ENCODE results near the gene CDR2L.

GRCh38 chr17:75004371-75004770 is 16.9 kb downstream of the CDR2L start:
- TF ChIP-seq TAF1 (IDR thresholded peaks at IDR 0.05; ENCODE audit: borderline replicate concordance, insufficient read depth, low read length), result no peak
- no peak for TF ChIP-seq POLR2AphosphoS5 (IDR thresholded peaks at IDR 0.05; ENCODE audit: low read depth, low read length)
- no peak for TF ChIP-seq SIN3A (IDR thresholded peaks at IDR 0.05; ENCODE audit: borderline replicate concordance, insufficient read depth, low read length)
- TF ChIP-seq, protein P1, sequence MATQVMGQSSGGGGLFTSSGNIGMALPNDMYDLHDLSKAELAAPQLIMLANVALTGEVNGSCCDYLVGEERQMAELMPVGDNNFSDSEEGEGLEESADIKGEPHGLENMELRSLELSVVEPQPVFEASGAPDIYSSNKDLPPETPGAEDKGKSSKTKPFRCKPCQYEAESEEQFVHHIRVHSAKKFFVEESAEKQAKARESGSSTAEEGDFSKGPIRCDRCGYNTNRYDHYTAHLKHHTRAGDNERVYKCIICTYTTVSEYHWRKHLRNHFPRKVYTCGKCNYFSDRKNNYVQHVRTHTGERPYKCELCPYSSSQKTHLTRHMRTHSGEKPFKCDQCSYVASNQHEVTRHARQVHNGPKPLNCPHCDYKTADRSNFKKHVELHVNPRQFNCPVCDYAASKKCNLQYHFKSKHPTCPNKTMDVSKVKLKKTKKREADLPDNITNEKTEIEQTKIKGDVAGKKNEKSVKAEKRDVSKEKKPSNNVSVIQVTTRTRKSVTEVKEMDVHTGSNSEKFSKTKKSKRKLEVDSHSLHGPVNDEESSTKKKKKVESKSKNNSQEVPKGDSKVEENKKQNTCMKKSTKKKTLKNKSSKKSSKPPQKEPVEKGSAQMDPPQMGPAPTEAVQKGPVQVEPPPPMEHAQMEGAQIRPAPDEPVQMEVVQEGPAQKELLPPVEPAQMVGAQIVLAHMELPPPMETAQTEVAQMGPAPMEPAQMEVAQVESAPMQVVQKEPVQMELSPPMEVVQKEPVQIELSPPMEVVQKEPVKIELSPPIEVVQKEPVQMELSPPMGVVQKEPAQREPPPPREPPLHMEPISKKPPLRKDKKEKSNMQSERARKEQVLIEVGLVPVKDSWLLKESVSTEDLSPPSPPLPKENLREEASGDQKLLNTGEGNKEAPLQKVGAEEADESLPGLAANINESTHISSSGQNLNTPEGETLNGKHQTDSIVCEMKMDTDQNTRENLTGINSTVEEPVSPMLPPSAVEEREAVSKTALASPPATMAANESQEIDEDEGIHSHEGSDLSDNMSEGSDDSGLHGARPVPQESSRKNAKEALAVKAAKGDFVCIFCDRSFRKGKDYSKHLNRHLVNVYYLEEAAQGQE (IDR thresholded peaks at IDR 0.05; ENCODE audit: insufficient read depth in 1 of 2, low read depth in 2 of 2, low read length in 2 of 2), result no peak
- TF ChIP-seq FOXP2 (optimal IDR thresholded peaks at IDR 0.05; ENCODE audit: borderline replicate concordance, extremely low read depth, extremely low read length, insufficient read depth), result no peak

Data from PFSK-1 (cell line).